ENCODE results near the gene RBMX. TPM values are rescaled to one million over a fixed set of nuclear protein-coding genes. Genes with fewer than 3 reads are reported as not detected.
A peak's percentile ranks its signal among the peaks of the same experiment; 100 is the strongest.
"Not testable (repeated sequence)": the region's sequence is repeated elsewhere in the genome, so short reads cannot be mapped to it uniquely, and the experiment has no call there.

The RBMX gene
- total RNA-seq, 2 donors from 2014 or later = 191 to 295 TPM

DNA sequence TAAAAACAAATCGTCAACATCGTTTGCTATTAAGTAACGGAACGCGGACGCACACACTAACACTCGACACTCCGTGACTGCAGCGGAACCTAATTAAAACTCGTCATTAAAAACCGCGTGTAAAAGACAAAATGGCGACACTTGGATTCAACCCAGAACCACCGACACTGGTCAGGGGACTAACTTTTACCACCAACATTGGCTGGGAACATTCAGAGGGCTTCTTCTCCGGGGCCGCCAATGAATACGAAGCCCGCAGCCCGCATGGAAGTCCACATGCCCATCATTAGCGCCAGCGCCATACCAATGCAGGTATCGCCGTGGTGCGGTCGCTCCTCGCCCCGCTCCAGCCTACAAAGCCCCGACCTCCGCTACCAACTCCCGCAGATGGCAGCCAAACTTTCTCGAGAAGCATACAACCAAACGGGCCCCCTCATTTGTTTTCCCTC is 498 bp downstream of the RBMX start:
- 0% methylated on average over 23 of the region's 32 CpGs for WGBS
- Histone ChIP-seq H3K4me1 (replicated peaks) (no peaks in the 10 kb centered on the region), H3K27me3 (replicated peaks; ENCODE audit: insufficient read depth) (no peaks in the 10 kb centered on the region), H3K27ac (peak overlapping the region; percentile 87 to 91), H3K4me3 (peak overlapping the region; percentile 58 to 60), H3K9me3 (no peaks in the 10 kb centered on the region), H3K36me3 (no peaks in the 10 kb centered on the region)
- intact Hi-C loops (cut with DNase I) = loop anchor here (2.0 kb wide), 1 partner anchor 29 kb away; no protein-coding TSS in a partner anchor
- no peak for TF ChIP-seq POLR2AphosphoS5 (IDR thresholded peaks at IDR 0.05)
- TF ChIP-seq, protein P1, sequence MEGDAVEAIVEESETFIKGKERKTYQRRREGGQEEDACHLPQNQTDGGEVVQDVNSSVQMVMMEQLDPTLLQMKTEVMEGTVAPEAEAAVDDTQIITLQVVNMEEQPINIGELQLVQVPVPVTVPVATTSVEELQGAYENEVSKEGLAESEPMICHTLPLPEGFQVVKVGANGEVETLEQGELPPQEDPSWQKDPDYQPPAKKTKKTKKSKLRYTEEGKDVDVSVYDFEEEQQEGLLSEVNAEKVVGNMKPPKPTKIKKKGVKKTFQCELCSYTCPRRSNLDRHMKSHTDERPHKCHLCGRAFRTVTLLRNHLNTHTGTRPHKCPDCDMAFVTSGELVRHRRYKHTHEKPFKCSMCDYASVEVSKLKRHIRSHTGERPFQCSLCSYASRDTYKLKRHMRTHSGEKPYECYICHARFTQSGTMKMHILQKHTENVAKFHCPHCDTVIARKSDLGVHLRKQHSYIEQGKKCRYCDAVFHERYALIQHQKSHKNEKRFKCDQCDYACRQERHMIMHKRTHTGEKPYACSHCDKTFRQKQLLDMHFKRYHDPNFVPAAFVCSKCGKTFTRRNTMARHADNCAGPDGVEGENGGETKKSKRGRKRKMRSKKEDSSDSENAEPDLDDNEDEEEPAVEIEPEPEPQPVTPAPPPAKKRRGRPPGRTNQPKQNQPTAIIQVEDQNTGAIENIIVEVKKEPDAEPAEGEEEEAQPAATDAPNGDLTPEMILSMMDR (IDR thresholded peaks at IDR 0.05) = no peak
- TF ChIP-seq POLR2A (IDR thresholded peaks at IDR 0.05) = no peak
- peak; percentile 4 for DNase-seq (ENCODE audit: low spot score)

DNA sequence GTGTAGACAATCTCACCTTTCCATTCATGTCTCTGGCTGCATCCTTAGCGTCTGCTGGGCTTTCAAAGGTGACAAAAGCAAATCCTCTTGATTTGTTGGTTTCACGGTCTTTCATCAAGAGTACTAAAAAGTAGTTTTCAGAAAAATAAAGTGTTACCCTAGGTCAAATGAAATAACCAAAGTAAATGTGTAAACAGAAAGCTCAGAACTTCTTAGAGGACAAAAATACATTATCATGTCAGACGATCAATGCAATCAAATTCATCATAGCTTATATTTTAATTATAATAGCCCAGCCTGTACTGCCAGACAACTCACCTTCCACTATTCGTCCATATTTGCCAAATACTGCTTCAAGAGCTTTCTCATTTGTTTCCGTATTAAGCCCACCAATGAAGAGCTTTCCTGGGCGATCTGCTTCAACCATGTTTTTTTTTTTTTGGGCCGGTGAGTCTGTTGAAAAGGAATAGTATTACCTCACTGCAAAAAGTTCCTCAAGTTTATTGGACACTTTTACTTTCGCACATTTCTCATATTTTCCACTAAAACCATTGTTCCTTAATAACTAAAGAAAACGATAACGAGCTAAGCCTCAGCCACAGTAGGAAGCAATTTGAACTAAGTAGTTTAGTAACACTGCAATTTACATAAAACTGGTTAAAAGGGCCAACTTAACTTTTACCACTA is 1.4 kb downstream of the RBMX start:
- Histone ChIP-seq H3K4me3 (peak overlapping the region; percentile 58 to 60), H3K4me1 (replicated peaks) (no peaks in the 10 kb centered on the region), H3K27me3 (replicated peaks; ENCODE audit: insufficient read depth) (no peaks in the 10 kb centered on the region), H3K9me3 (no peaks in the 10 kb centered on the region), H3K36me3 (no peaks in the 10 kb centered on the region), H3K27ac (peak overlapping the region; percentile 87 to 91)
- TF ChIP-seq POLR2AphosphoS5 (IDR thresholded peaks at IDR 0.05) (no peak), POLR2A (IDR thresholded peaks at IDR 0.05) (no peak)
- TF ChIP-seq, protein P1 (IDR thresholded peaks at IDR 0.05) = no peak
- intact Hi-C loops (cut with DNase I) = no loop called here
- WGBS = 2% methylated on average over 10 of the region's 10 CpGs
- no peak for DNase-seq (ENCODE audit: low spot score)

DNA sequence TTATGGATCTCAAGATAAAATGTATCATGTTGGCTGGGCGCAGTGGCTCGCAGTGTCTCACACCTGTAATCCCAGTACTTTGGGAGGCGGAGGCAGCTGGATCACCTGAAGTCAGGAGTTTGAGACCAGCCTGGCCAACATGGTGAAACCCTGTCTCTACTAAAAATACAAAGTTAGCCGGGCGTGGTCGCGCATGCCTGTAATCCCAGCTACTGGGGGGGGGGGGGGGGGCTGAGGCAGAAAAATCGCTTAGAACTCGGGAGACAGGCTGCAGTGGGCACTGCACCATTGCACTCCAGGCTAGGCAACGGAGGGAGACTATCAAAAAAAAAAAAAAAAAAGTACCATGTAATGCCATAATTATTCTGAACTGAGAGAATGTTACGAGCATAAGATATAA is 2.1 kb downstream of the RBMX start:
- H3K36me3 ChIP-seq = no peaks in the 10 kb centered on the region
- no peaks in the 10 kb centered on the region for H3K27me3 ChIP-seq (replicated peaks; ENCODE audit: insufficient read depth)
- no peaks in the 10 kb centered on the region for H3K9me3 ChIP-seq
- 24% methylated on average over 10 of the region's 11 CpGs for WGBS
- peak overlapping the region in 1 of 2 donors; percentile 60 for H3K4me3 ChIP-seq
- H3K4me1 ChIP-seq (replicated peaks) = no peaks in the 10 kb centered on the region
- DNase-seq (ENCODE audit: low spot score) = no peak
- H3K27ac ChIP-seq = no peak overlapping the region
- TF ChIP-seq, protein P1 (IDR thresholded peaks at IDR 0.05) = no peak
- no peak for TF ChIP-seq POLR2AphosphoS5 (IDR thresholded peaks at IDR 0.05)
- no peak for TF ChIP-seq POLR2A (IDR thresholded peaks at IDR 0.05)
- intact Hi-C loops (cut with DNase I) = no loop called here

DNA sequence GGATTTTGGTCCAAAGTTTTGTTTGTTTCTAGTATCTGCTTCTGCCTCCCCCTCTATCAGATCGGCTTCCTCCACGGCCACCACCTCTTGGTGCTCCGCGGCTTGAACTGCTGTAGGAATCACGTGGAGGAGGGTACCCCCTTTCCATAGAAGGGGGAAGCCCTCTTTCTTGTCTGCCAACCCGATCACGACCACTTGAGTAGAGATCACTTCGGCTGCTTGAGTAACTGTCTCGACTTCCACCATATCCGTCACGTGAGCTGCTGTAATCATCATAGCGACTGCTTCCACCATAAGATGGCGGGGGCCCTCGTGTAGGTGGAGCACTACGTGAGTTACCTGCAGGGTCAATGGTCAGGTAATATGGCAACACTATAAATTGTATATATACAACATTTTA is 6.4 kb downstream of the RBMX start:
- H3K27me3 ChIP-seq (replicated peaks; ENCODE audit: insufficient read depth); H3K27ac ChIP-seq; H3K36me3 ChIP-seq; H3K9me3 ChIP-seq; H3K4me3 ChIP-seq; intact Hi-C loops (cut with DNase I); DNase-seq (ENCODE audit: low spot score); H3K4me1 ChIP-seq (replicated peaks): not testable (repeated sequence)
- 69% methylated on average over 15 of the region's 15 CpGs for WGBS

DNA sequence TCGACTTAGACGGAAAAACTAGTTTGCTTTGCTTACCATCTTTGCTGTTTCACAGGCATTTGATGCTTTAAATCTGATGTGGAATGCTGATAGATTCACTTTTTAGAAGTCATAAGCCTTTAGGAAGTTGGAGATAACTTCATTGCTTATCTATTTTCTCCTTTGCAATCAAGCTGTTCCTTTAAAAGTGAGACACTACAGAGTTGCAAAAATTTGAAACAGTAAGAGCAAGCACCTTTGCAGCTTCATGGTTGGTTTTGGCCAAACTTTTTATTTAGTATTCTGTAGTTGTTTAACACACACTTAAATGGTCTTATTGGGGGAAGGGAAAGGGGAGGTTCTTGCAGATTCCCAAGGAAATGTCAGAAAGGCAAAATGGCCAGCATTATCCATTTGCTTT is 7.3 kb downstream of the RBMX start:
- H3K27ac ChIP-seq; H3K27me3 ChIP-seq (replicated peaks; ENCODE audit: insufficient read depth); H3K36me3 ChIP-seq; intact Hi-C loops (cut with DNase I); H3K9me3 ChIP-seq; H3K4me1 ChIP-seq (replicated peaks); DNase-seq (ENCODE audit: low spot score); H3K4me3 ChIP-seq: not testable (repeated sequence)
- WGBS = 72% methylated on average over 2 of the region's 2 CpGs

DNA sequence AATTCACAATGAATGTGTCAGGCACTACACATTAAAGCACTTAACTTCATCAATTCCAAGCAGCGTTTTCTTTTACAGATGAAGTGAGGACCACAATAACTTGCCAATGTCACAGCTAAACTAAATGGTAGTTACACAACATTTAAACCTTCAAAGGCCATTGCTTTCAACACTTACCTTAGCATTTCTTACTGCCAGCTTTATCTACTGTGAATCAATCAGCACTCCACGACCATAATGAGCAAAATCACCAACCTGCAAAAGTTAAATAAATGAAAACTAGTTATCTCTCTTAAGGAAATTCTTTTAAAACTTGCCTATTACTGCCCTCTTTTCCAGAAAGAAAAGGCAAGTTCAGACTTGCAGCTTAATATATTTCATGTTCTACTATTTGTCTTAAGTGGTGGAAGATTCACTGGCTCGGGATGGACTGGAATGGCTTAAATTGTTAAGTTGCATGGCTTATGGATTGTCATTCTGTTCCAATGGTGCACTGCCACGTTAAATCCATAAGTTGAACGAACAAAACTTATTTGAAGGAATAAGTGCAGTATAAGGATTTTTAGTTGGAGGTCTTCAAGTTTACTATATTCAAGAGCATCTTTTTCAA is 8.3 kb downstream of the RBMX start:
- Histone ChIP-seq H3K27me3 (replicated peaks; ENCODE audit: insufficient read depth) (no peaks in the 10 kb centered on the region), H3K4me3 (no peak overlapping the region), H3K27ac (no peak overlapping the region), H3K36me3 (no peaks in the 10 kb centered on the region), H3K4me1 (replicated peaks) (no peaks in the 10 kb centered on the region), H3K9me3 (no peaks in the 10 kb centered on the region)
- 58% methylated on average over 5 of the region's 5 CpGs for WGBS
- DNase-seq (ENCODE audit: low spot score) = no peak
- no peak for TF ChIP-seq POLR2A (IDR thresholded peaks at IDR 0.05)
- intact Hi-C loops (cut with DNase I) = no loop called here
